ENCODE data around the gene IRX5. TPM values are rescaled to one million over a fixed set of nuclear protein-coding genes. Genes with fewer than 3 reads are reported as not detected.
A peak's percentile ranks its signal among the peaks of the same experiment; 100 is the strongest.

Gene IRX5
- total and polyA plus RNA-seq, 2 experiments from 2014 or later, result 22.0 to 69.1 TPM

GRCh38 chr16:54937671-54938211 lies 7.1 kb downstream of the IRX5 start:
- no peak for TF ChIP-seq CTCF (IDR thresholded peaks at IDR 0.05; ENCODE audit: low read depth, low read length)
- H3K4me1 ChIP-seq (ENCODE audit: low read depth), result peaks cover 12% of the 10 kb centered on the region
- H3K27ac ChIP-seq, result no peak overlapping the region
- no peak overlapping the region for H3K4me3 ChIP-seq
- H3K27me3 ChIP-seq, result peaks cover 36% of the 10 kb centered on the region
- H3K9me3 ChIP-seq (ENCODE audit: low read depth), result no peaks in the 10 kb centered on the region
- DNase-seq (ENCODE audit: low read depth in 1 of 2, low spot score in 1 of 2), result peak in 1 of 2 donors; percentile 13
- H3K36me3 ChIP-seq, result peaks cover 6% of the 10 kb centered on the region

DNA sequence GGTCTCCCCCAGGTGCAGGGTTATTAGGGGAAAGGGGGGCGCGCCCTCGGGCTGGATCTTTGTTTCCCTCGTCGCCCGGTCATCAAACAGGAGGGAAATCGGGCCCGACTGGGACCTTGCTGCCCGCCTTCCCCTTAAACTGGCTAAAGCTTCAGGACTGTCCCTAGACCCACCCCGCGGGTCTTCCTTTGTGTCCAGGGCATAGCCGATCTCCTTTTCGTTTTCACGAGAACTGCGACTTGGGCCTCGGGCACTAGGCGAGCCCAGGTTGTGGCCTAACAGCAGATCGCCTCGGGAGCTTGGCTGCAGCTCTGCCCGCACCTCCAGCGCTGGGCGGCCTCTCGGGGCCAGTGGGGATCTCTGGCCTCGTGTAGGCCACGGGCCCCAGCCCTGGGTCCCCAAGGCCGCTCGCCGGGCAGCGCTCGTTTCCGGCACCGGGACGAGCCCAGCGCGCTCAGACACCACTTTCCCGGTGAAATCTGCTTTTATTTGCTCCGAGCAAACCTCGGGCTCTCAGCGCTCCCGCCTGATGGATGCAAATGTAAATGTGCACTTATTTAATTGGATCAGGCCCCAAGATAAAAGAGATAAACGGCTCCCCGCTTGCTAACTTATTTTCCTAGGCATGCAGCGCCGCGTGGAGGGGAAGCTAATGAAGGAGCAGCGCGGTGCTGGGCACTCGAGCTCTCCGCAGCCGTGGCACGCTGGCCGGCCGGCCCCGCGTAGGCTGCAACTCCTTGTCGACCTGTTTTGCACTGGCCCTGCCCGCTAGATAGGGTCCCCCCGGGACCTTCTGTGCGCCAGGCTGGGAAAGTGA lies 7.8 kb downstream of the IRX5 start:
- no peak for TF ChIP-seq CTCF (IDR thresholded peaks at IDR 0.05; ENCODE audit: low read depth, low read length)
- peaks cover 16% of the 10 kb centered on the region for H3K4me1 ChIP-seq (ENCODE audit: low read depth)
- no peak overlapping the region for H3K27ac ChIP-seq
- DNase-seq (ENCODE audit: low read depth in 1 of 2, low spot score in 1 of 2), result peak in 1 of 2 donors; percentile 33
- no peak overlapping the region for H3K4me3 ChIP-seq
- H3K36me3 ChIP-seq, result peaks cover 3% of the 10 kb centered on the region
- no peaks in the 10 kb centered on the region for H3K9me3 ChIP-seq (ENCODE audit: low read depth)
- H3K27me3 ChIP-seq, result peaks cover 36% of the 10 kb centered on the region

- Histone ChIP-seq H3K4me3 (no peak overlapping the region), H3K4me1 (ENCODE audit: low read depth) (peaks cover 18% of the 10 kb centered on the region), H3K27ac (no peak overlapping the region), H3K36me3 (no peaks in the 10 kb centered on the region), H3K9me3 (ENCODE audit: low read depth) (no peaks in the 10 kb centered on the region), H3K27me3 (peaks cover 36% of the 10 kb centered on the region)
- TF ChIP-seq CTCF (IDR thresholded peaks at IDR 0.05; ENCODE audit: low read depth, low read length), result no peak
- DNase-seq (ENCODE audit: low read depth in 1 of 2, low spot score in 1 of 2), result no peak
Measured at GRCh38 chr16:54939029-54939346, 8.3 kb downstream of the IRX5 start.

DNA sequence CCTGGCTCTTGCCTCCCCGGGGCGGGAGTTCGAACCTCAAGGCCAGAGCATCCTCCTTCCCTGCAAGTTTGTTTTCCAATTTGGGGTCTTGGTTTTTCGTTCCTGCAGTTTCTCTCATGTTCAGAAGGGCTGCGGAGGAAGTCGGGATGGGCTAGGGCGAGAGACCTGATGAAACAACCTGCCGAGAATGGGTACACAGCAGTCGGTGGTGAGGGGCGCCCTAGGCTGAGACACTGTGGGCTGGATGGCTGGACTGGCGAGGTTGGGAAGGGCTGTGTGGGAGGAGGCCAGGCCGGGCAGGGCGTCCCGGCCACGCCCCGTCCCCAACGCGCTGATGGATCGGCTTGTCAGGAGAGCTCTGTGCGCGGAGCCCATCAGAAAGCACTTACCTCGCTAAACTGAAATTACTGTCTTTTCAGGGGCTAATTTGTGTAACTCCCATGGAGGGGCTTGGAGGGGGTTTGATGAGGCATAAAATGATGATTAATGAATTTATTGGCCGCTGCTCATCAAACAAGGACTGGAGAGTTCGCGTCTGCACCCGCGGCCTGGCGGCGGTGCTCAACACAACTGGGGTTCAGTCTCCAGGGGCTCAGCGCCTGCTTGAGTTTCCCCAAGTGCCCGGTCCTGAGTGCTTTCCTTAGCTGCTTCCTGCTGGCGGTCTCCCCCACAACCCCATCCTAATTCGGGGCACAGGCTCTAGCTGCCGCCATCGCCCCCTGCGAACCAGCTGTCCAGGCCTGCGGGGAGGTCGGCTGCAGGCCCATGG lies 9.0 kb downstream of the IRX5 start:
- H3K27me3 ChIP-seq, result peaks cover 36% of the 10 kb centered on the region
- H3K36me3 ChIP-seq, result no peaks in the 10 kb centered on the region
- no peaks in the 10 kb centered on the region for H3K9me3 ChIP-seq (ENCODE audit: low read depth)
- H3K4me3 ChIP-seq, result no peak overlapping the region
- H3K27ac ChIP-seq, result no peak overlapping the region
- no peak for TF ChIP-seq CTCF (IDR thresholded peaks at IDR 0.05; ENCODE audit: low read depth, low read length)
- H3K4me1 ChIP-seq (ENCODE audit: low read depth), result peaks cover 18% of the 10 kb centered on the region
- DNase-seq (ENCODE audit: low read depth in 1 of 2, low spot score in 1 of 2), result no peak

- Histone ChIP-seq H3K27ac (no peak overlapping the region), H3K9me3 (ENCODE audit: low read depth) (no peaks in the 10 kb centered on the region), H3K36me3 (no peaks in the 10 kb centered on the region), H3K4me3 (no peak overlapping the region), H3K4me1 (ENCODE audit: low read depth) (peaks cover 18% of the 10 kb centered on the region), H3K27me3 (peaks cover 36% of the 10 kb centered on the region)
- DNase-seq (ENCODE audit: low read depth in 1 of 2, low spot score in 1 of 2), result no peak
- TF ChIP-seq CTCF (IDR thresholded peaks at IDR 0.05; ENCODE audit: low read depth, low read length), result no peak
Measured at GRCh38 chr16:54940279-54940604, 9.6 kb downstream of the IRX5 start.

All from cardiac muscle cell (in vitro differentiated cells and primary cell).